Naive thymus-derived CD4-positive, alpha-beta T cell (primary cell): ENCODE measurements around the gene PITPNC1. TPM values are rescaled to one million over a fixed set of nuclear protein-coding genes. Genes with fewer than 3 reads are reported as not detected.

Source experiments
- ATAC-seq: fragments of 150-1000 bp; cut with Tn5 transposase; 2 replicates; pipeline ENCODE4 v1.10.0; 2021; ENCODE audit warnings: mild to moderate bottlenecking, moderate library complexity
- CTCF ChIA-PET: fragments of 350-600 bp; sonication (Branson Sonifier 250); formaldehyde crosslinking; loops from one replicate; lab custom pipeline; 2021; ENCODE audit warnings: antibody characterized with exemption; lab: Charles Lee
- POLR2A ChIA-PET: fragments of 350-600 bp; sonication (Branson Sonifier 250); formaldehyde crosslinking; loops from one replicate; lab custom pipeline; 2021; ENCODE audit warnings: antibody characterized with exemption, inconsistent platforms; lab: Charles Lee
- DNase-seq, 9 donors: peaks; one replicate each; pipeline versions ENCODE4 v3.0.0 to v3.0.0-alpha.2; 2020 to 2022; ENCODE audit warnings: mixed read lengths in 1 of 9
- H3K27ac ChIP-seq: one replicate; pipeline ENCODE4 v1.7.0; 2013; ENCODE audit warnings: mild to moderate bottlenecking, low read depth, low read length, moderate library complexity
- H3K27me3 ChIP-seq, 2 donors: one replicate each; pipeline ENCODE4 v1.7.0; 2013; ENCODE audit warnings: low read length in 2 of 2, mild to moderate bottlenecking in 2 of 2, moderate library complexity in 2 of 2; ENCODE audit not compliant: control insufficient read depth in 2 of 2, insufficient read depth in 2 of 2
- H3K36me3 ChIP-seq, 3 experiments: 1 replicate in 2 of 3; 2 replicates in 1 of 3; pipeline ENCODE4 v1.7.0; 2013; ENCODE audit warnings: low read length in 3 of 3, mild to moderate bottlenecking in 3 of 3, moderate library complexity in 1 of 3; ENCODE audit not compliant: insufficient read depth in 3 of 3, control insufficient read depth in 2 of 3
- H3K4me1 ChIP-seq, 2 donors: one replicate each; pipeline ENCODE4 v1.7.0; 2013; ENCODE audit warnings: low read length in 2 of 2, mild to moderate bottlenecking in 2 of 2, moderate library complexity in 1 of 2; ENCODE audit not compliant: control insufficient read depth in 2 of 2, insufficient read depth in 2 of 2
- H3K4me3 ChIP-seq: 2 replicates; pipeline ENCODE4 v1.7.0; 2013; ENCODE audit warnings: mild to moderate bottlenecking, low read length
- H3K9me3 ChIP-seq, 3 experiments: 1 replicate in 2 of 3; 2 replicates in 1 of 3; pipeline ENCODE4 v1.7.0; 2013; ENCODE audit warnings: low read length in 3 of 3; ENCODE audit not compliant: control insufficient read depth in 2 of 3
- H3K27ac Mint-ChIP-seq, 9 donors: one replicate each; pipeline ENCODE4 v1.8.0; 2020 to 2022; ENCODE audit warnings: mixed read lengths in 9 of 9, mild to moderate bottlenecking in 8 of 9, moderate library complexity in 5 of 9, inconsistent platforms in 2 of 9
- H3K27me3 Mint-ChIP-seq, 5 donors: one replicate each; pipeline ENCODE4 v1.8.0; 2021 to 2022; ENCODE audit warnings: mixed read lengths in 5 of 5, mild to moderate bottlenecking in 1 of 5
- H3K36me3 Mint-ChIP-seq, 5 donors: one replicate each; pipeline ENCODE4 v1.8.0; 2020 to 2022; ENCODE audit warnings: mixed read lengths in 5 of 5, mild to moderate bottlenecking in 3 of 5, inconsistent platforms in 1 of 5
- H3K4me1 Mint-ChIP-seq, 7 donors: one replicate each; pipeline ENCODE4 v1.8.0; 2020 to 2022; ENCODE audit warnings: mixed read lengths in 7 of 7, mild to moderate bottlenecking in 3 of 7, inconsistent platforms in 1 of 7
- H3K4me3 Mint-ChIP-seq, 10 donors: one replicate each; pipeline ENCODE4 v1.8.0; 2020 to 2022; ENCODE audit warnings: mild to moderate bottlenecking in 10 of 10, mixed read lengths in 10 of 10, moderate library complexity in 6 of 10, inconsistent platforms in 2 of 10
- H3K9me3 Mint-ChIP-seq, 11 donors: one replicate each; pipeline ENCODE4 v1.8.0; 2020 to 2022; ENCODE audit warnings: mixed read lengths in 11 of 11, mild to moderate bottlenecking in 4 of 11, inconsistent platforms in 1 of 11, moderate library complexity in 1 of 11
- intact Hi-C, 2 donors: fragments of 100-400 bp; cut with micrococcal nuclease; formaldehyde crosslinking; loops; one replicate each; pipeline ENCODE4 v1.15.1; 2023
- polyA plus RNA-seq, 2 donors: library from polyadenylated mRNA; unstranded; fragments of 300-500 nt; fragmentation: Illumina TruSeq; gene quantifications; one replicate each; pipeline ENCODE4 v1.2.3, GENCODE V29; 2021
- total RNA-seq, 6 experiments: library from RNA in 5 of 6; stranded (reverse) in 5 of 6; gene quantifications; 1 replicate in 5 of 6; 2 replicates in 1 of 6; pipeline ENCODE4 v1.2.3 and lab custom pipeline; 2021 to 2026

PITPNC1 gene
- total and polyA plus RNA-seq, 7 experiments from 2014 or later: 53.1 to 148 (median 102) TPM

- peaks cover 11 to 53% (median 43%) of the 10 kb centered on the region in 5 donors for H3K36me3 Mint-ChIP-seq
- ChIA-PET POLR2A (interaction anchor here (0.7 kb wide), 1 partner anchor 45 kb away, joined by 5 read pairs; no protein-coding TSS in a partner anchor), CTCF (no interaction called here)
- peaks cover 0 to 5% (median 0%) of the 10 kb centered on the region in 3 experiments for H3K9me3 ChIP-seq
- ATAC-seq (no peak), DNase-seq (no peak)
- H3K27me3 ChIP-seq: no peaks in the 10 kb centered on the region
- peaks cover 0 to 6% of the 10 kb centered on the region in 2 donors for H3K4me1 ChIP-seq
- H3K27me3 Mint-ChIP-seq: no peaks in the 10 kb centered on the region
- H3K27ac Mint-ChIP-seq: peak overlapping the region in 5 of 9 donors; percentile 5 to 59 (median 21)
- H3K4me3 Mint-ChIP-seq: no peak overlapping the region
- intact Hi-C loops: no loop called here
- peaks cover 0 to 27% (median 3%) of the 10 kb centered on the region in 3 experiments for H3K36me3 ChIP-seq
- peaks cover 0 to 39% (median 30%) of the 10 kb centered on the region in 7 donors for H3K4me1 Mint-ChIP-seq
- peaks cover 0 to 11% (median 3%) of the 10 kb centered on the region in 11 donors for H3K9me3 Mint-ChIP-seq
- no peak overlapping the region for H3K4me3 ChIP-seq
- H3K27ac ChIP-seq: no peak overlapping the region
These were observed 181.8 kb downstream of the PITPNC1 start for GRCh38 chr17:67558740-67559380.

- ATAC-seq (no peak), DNase-seq (no peak)
- Histone ChIP-seq H3K36me3 (peaks cover 0 to 27% (median 3%) of the 10 kb centered on the region in 3 experiments), H3K9me3 (peaks cover 0 to 5% (median 0%) of the 10 kb centered on the region in 3 experiments), H3K4me3 (no peak overlapping the region), H3K27ac (no peak overlapping the region), H3K27me3 (no peaks in the 10 kb centered on the region), H3K4me1 (peaks cover 0 to 6% of the 10 kb centered on the region in 2 donors)
- CTCF ChIA-PET: interaction anchor here (0.6 kb wide), 1 partner anchor 45 kb away, joined by 3 read pairs; no protein-coding TSS in a partner anchor
- Mint-ChIP-seq H3K9me3 (peaks cover 0 to 11% (median 3%) of the 10 kb centered on the region in 11 donors), H3K36me3 (peaks cover 11 to 50% (median 39%) of the 10 kb centered on the region in 5 donors), H3K4me1 (peaks cover 0 to 41% (median 30%) of the 10 kb centered on the region in 7 donors), H3K27me3 (no peaks in the 10 kb centered on the region), H3K4me3 (no peak overlapping the region), H3K27ac (peak overlapping the region in 2 of 9 donors; percentile 2 to 63)
- intact Hi-C loops: no loop called here
- POLR2A ChIA-PET: interaction anchor here (0.7 kb wide), 1 partner anchor 45 kb away, joined by 5 read pairs; no protein-coding TSS in a partner anchor
These were observed 182.4 kb downstream of the PITPNC1 start for GRCh38 chr17:67559381-67559966.

DNA sequence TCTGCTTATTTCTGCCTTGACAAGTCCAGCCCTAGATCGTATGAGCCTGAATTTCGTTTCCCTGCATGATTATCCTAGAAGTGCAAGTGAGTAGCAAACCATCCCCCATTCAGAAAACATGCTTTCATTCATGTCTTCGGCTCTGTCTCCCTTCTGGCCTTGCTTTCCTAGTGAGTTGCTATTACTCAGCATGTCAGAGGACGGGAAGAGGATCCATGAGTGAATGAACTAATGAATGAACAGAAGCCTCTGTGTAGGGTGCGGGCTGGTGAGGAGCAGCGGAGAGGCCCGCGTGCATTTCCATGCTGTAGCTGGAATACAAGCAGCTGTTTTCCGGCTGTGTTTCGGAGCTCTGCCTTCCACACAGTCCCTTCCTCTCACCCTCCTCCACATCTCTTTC lies 184.9 kb downstream of the PITPNC1 start:
- Mint-ChIP-seq H3K27ac (peak overlapping the region in 4 of 9 donors; percentile 12 to 18 (median 15)), H3K4me1 (peaks cover 0 to 38% (median 29%) of the 10 kb centered on the region in 7 donors), H3K36me3 (peaks cover 5 to 29% (median 19%) of the 10 kb centered on the region in 5 donors), H3K27me3 (no peaks in the 10 kb centered on the region), H3K4me3 (no peak overlapping the region), H3K9me3 (peaks cover 0 to 4% (median 0%) of the 10 kb centered on the region in 11 donors)
- Histone ChIP-seq H3K27ac (no peak overlapping the region), H3K27me3 (no peaks in the 10 kb centered on the region), H3K36me3 (peaks cover 0 to 20% (median 3%) of the 10 kb centered on the region in 3 experiments), H3K4me1 (peaks cover 0 to 6% of the 10 kb centered on the region in 2 donors), H3K9me3 (no peaks in the 10 kb centered on the region), H3K4me3 (no peak overlapping the region)
- ChIA-PET CTCF (no interaction called here), POLR2A (no interaction called here)
- ATAC-seq (no peak), DNase-seq (no peak)
- intact Hi-C loops: no loop called here

GRCh38 chr17:67563692-67564228 lies 186.7 kb downstream of the PITPNC1 start:
- Mint-ChIP-seq H3K27me3 (no peaks in the 10 kb centered on the region), H3K9me3 (peaks cover 0 to 1% (median 0%) of the 10 kb centered on the region in 11 donors), H3K36me3 (peaks cover 3 to 21% (median 5%) of the 10 kb centered on the region in 5 donors), H3K4me1 (peaks cover 0 to 34% (median 27%) of the 10 kb centered on the region in 7 donors), H3K27ac (peak overlapping the region in 2 of 9 donors; percentile 0 to 9), H3K4me3 (no peak overlapping the region)
- no peak overlapping the region for H3K4me3 ChIP-seq
- POLR2A ChIA-PET: no interaction called here
- peaks cover 0 to 6% of the 10 kb centered on the region in 2 donors for H3K4me1 ChIP-seq
- CTCF ChIA-PET: interaction anchor here (0.6 kb wide), 1 partner anchor 625 kb away, joined by 3 read pairs; no protein-coding TSS in a partner anchor
- no peaks in the 10 kb centered on the region for H3K9me3 ChIP-seq
- ATAC-seq (no peak), DNase-seq (no peak)
- intact Hi-C loops: no loop called here
- no peak overlapping the region for H3K27ac ChIP-seq
- H3K27me3 ChIP-seq: no peaks in the 10 kb centered on the region
- peaks cover 0 to 11% (median 4%) of the 10 kb centered on the region in 3 experiments for H3K36me3 ChIP-seq

- Histone ChIP-seq H3K4me1 (peaks cover 0 to 5% of the 10 kb centered on the region in 2 donors), H3K4me3 (no peak overlapping the region), H3K36me3 (peaks cover 0 to 24% (median 8%) of the 10 kb centered on the region in 3 experiments), H3K27me3 (no peaks in the 10 kb centered on the region), H3K27ac (no peak overlapping the region), H3K9me3 (no peaks in the 10 kb centered on the region)
- Mint-ChIP-seq H3K4me3 (no peak overlapping the region), H3K4me1 (peaks cover 0 to 45% (median 28%) of the 10 kb centered on the region in 7 donors), H3K27ac (no peak overlapping the region), H3K27me3 (no peaks in the 10 kb centered on the region), H3K9me3 (peaks cover 0 to 5% (median 0%) of the 10 kb centered on the region in 11 donors), H3K36me3 (peaks cover 4 to 27% (median 15%) of the 10 kb centered on the region in 5 donors)
- CTCF ChIA-PET: no interaction called here
- intact Hi-C loops: no loop called here
- DNase-seq (no peak), ATAC-seq (no peak)
- POLR2A ChIA-PET: no interaction called here
These were observed 188.0 kb downstream of the PITPNC1 start for GRCh38 chr17:67565068-67565467.

GRCh38 chr17:67566656-67567055 lies 189.6 kb downstream of the PITPNC1 start:
- Mint-ChIP-seq H3K4me1 (peaks cover 0 to 46% (median 39%) of the 10 kb centered on the region in 7 donors), H3K4me3 (no peak overlapping the region), H3K9me3 (peaks cover 0 to 5% (median 0%) of the 10 kb centered on the region in 11 donors), H3K27me3 (no peaks in the 10 kb centered on the region), H3K27ac (peak overlapping the region in 2 of 9 donors; percentile 36 to 63), H3K36me3 (peaks cover 4 to 39% (median 15%) of the 10 kb centered on the region in 5 donors)
- no peak overlapping the region for H3K27ac ChIP-seq
- ChIA-PET CTCF (no interaction called here), POLR2A (no interaction called here)
- ATAC-seq (no peak), DNase-seq (no peak)
- no peaks in the 10 kb centered on the region for H3K9me3 ChIP-seq
- H3K4me1 ChIP-seq: no peaks in the 10 kb centered on the region
- no peaks in the 10 kb centered on the region for H3K27me3 ChIP-seq
- intact Hi-C loops: no loop called here
- peaks cover 0 to 32% (median 8%) of the 10 kb centered on the region in 3 experiments for H3K36me3 ChIP-seq
- H3K4me3 ChIP-seq: no peak overlapping the region
